HEK293T (cell line): ENCODE measurements around the gene TMEM130.

Experiments used
- ARNT ChIP-seq: fragments of 450-650 bp; IDR thresholded peaks from 2 replicates; pipeline ENCODE4 v1.6.1; 2017; ENCODE audit warnings: mild to moderate bottlenecking
- CTBP1 ChIP-seq: fragments of 450-650 bp; IDR thresholded peaks from 2 replicates; pipeline ENCODE4 v1.6.1; 2016; ENCODE audit warnings: borderline replicate concordance
- FOXA1 ChIP-seq: fragments of 450-650 bp; IDR thresholded peaks from 2 replicates; pipeline ENCODE4 v1.6.1; 2016; ENCODE audit warnings: mild to moderate bottlenecking
- FOXM1 ChIP-seq: fragments of 450-650 bp; IDR thresholded peaks from 2 replicates; pipeline ENCODE4 v1.6.1; 2017; ENCODE audit warnings: mild to moderate bottlenecking, borderline replicate concordance

DNA sequence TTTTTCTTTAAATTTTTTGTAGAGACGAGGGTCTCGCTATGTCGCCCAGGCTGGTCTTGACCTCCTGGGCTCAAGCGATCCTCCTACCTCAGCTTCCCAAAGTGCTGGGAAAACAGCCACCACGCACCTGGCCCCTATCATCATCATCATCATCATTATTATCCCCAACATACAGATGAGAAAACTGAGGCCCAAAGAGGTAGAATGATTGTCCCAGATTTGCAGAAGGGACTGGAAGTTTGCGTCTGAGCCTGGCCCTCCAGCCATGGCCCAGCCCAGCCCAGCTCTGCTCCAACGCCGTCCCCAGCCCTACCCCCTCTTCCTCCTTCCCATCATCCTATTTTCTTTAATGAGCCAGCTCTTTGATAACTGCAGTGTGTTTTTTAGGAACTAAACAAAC, 34.9 kb downstream of the TMEM130 start:
- no peak for TF ChIP-seq ARNT
- no peak for TF ChIP-seq CTBP1
- no peak for TF ChIP-seq FOXM1
- TF ChIP-seq FOXA1, result no peak
